Caco-2 (cell line): ENCODE measurements around the gene RAP1GDS1. TPM values are rescaled to one million over a fixed set of nuclear protein-coding genes. Genes with fewer than 3 reads are reported as not detected.
"Not testable (repeated sequence)": the region's sequence is repeated elsewhere in the genome, so short reads cannot be mapped to it uniquely, and the experiment has no call there.

Experiments used
- BruUV-seq: library from RNA; stranded (reverse); fragments of 400-500 nt; replicated peaks from 2 replicates; lab custom pipeline; 2021; lab: Mats Ljungman, UMichigan
- CTCF ChIA-PET: fragments of 300-600 bp; sonication (Branson Sonifier 250); formaldehyde crosslinking; loops from one replicate; lab custom pipeline; 2022; ENCODE audit warnings: antibody characterized with exemption; lab: Charles Lee
- POLR2A ChIA-PET: fragments of 300-600 bp; sonication (Branson Sonifier 250); formaldehyde crosslinking; loops from one replicate; lab custom pipeline; 2022; ENCODE audit warnings: antibody characterized with exemption; lab: Charles Lee
- DNase-seq, 2 experiments: peaks; one replicate each; pipeline versions ENCODE4 v3.0.0 to v3.0.0-alpha.2; 2020 to 2022
- H3K27me3 ChIP-seq: replicated peaks from 2 replicates; pipeline ENCODE4 v1.6.0; 2011; ENCODE audit warnings: low read length; ENCODE audit not compliant: control insufficient read depth, insufficient read depth
- H3K36me3 ChIP-seq: 2 replicates; pipeline ENCODE4 v1.5.1; 2011; ENCODE audit warnings: low read length; ENCODE audit not compliant: control insufficient read depth, insufficient read depth
- H3K4me1 ChIP-seq: fragments of 250-450 bp; sonication (Bioruptor Pico); 2 replicates; pipeline ENCODE4 v1.5.1; 2020; ENCODE audit warnings: mild to moderate bottlenecking
- H3K4me3 ChIP-seq: 2 replicates; pipeline ENCODE4 v1.5.1; 2011; ENCODE audit warnings: low read depth, mild to moderate bottlenecking, control low read depth, low read length
- H3K9me3 ChIP-seq: fragments of 250-450 bp; sonication (Bioruptor Pico); 2 replicates; pipeline ENCODE4 v1.5.1; 2020; ENCODE audit warnings: mild to moderate bottlenecking, moderate library complexity
- H3K27ac Mint-ChIP-seq: one replicate; pipeline ENCODE4 v1.8.0; 2022; ENCODE audit warnings: mixed read lengths; ENCODE audit not compliant: unreplicated experiment
- H3K27me3 Mint-ChIP-seq: one replicate; pipeline ENCODE4 v1.8.0; 2022; ENCODE audit warnings: mixed read lengths; ENCODE audit not compliant: insufficient read depth, unreplicated experiment
- H3K36me3 Mint-ChIP-seq: one replicate; pipeline ENCODE4 v1.8.0; 2022; ENCODE audit warnings: mild to moderate bottlenecking, mixed read lengths; ENCODE audit not compliant: insufficient read depth, unreplicated experiment
- H3K4me1 Mint-ChIP-seq: one replicate; pipeline ENCODE4 v1.8.0; 2022; ENCODE audit warnings: low read depth, mixed read lengths; ENCODE audit not compliant: unreplicated experiment
- H3K4me3 Mint-ChIP-seq: one replicate; pipeline ENCODE4 v1.8.0; 2022; ENCODE audit warnings: mild to moderate bottlenecking, moderate library complexity, mixed read lengths; ENCODE audit not compliant: unreplicated experiment
- H3K9me3 Mint-ChIP-seq: one replicate; pipeline ENCODE4 v1.8.0; 2022; ENCODE audit warnings: mixed read lengths; ENCODE audit not compliant: unreplicated experiment
- CTCF ChIP-seq, 2 experiments: fragments of 200-600 bp in 1 of 2; IDR thresholded peaks; 1 replicate in 1 of 2; 2 replicates in 1 of 2; pipeline versions ENCODE4 v1.5.1 to v1.8.0; 2011 to 2022; ENCODE audit warnings: antibody characterized with exemption in 1 of 2, control low read depth in 1 of 2, inconsistent platforms in 1 of 2, low read depth in 1 of 2, low read length in 1 of 2, mild to moderate bottlenecking in 1 of 2, moderate library complexity in 1 of 2; ENCODE audit not compliant: insufficient read depth in 1 of 2, severe bottlenecking in 1 of 2, unreplicated experiment in 1 of 2
- intact Hi-C: fragments of 100-400 bp; cut with micrococcal nuclease; formaldehyde crosslinking; loops from one replicate; pipeline ENCODE4 v1.10.0; 2022; ENCODE audit not compliant: unreplicated experiment
- total RNA-seq: library from RNA; stranded (reverse); gene quantifications from 2 replicates; pipeline ENCODE4 v1.2.3, GENCODE V29; 2022

The RAP1GDS1 gene
- total RNA-seq, 1 experiment from 2014 or later: 45.5 TPM

- BruUV-seq: no TSS peak
Observed at GRCh38 chr4:98363431-98363830, 102.2 kb downstream of the RAP1GDS1 start.

GRCh38 chr4:98366275-98366674 lies 105.1 kb downstream of the RAP1GDS1 start:
- H3K27me3 ChIP-seq, H3K36me3 ChIP-seq, BruUV-seq, H3K4me1 ChIP-seq, POLR2A ChIA-PET, CTCF ChIA-PET, intact Hi-C loops, H3K27ac Mint-ChIP-seq, H3K4me3 ChIP-seq, H3K27me3 Mint-ChIP-seq, H3K4me3 Mint-ChIP-seq, DNase-seq, H3K4me1 Mint-ChIP-seq: not testable (repeated sequence)
- H3K9me3 ChIP-seq: peaks cover 15% of the 10 kb centered on the region
- peaks cover 28% of the 10 kb centered on the region for H3K9me3 Mint-ChIP-seq
- peaks cover 29% of the 10 kb centered on the region for H3K36me3 Mint-ChIP-seq

More at GRCh38 chr4:98363431-98363830, 102.2 kb downstream of the RAP1GDS1 start:
- no peaks in the 10 kb centered on the region for H3K27me3 Mint-ChIP-seq
- POLR2A ChIA-PET: no interaction called here
- no peak overlapping the region for H3K27ac Mint-ChIP-seq
- TF ChIP-seq CTCF (IDR thresholded peaks at IDR 0.05; ENCODE audit: insufficient read depth in 1 of 2, low read depth in 1 of 2, low read length in 1 of 2, severe bottlenecking in 1 of 2, unreplicated experiment in 1 of 2): no peak
- intact Hi-C loops: no loop called here
- no peak for DNase-seq
- no peaks in the 10 kb centered on the region for H3K4me1 ChIP-seq
- H3K9me3 ChIP-seq: peaks cover 15% of the 10 kb centered on the region
- peaks cover 22% of the 10 kb centered on the region for H3K9me3 Mint-ChIP-seq
- H3K4me3 ChIP-seq: no peak overlapping the region
- CTCF ChIA-PET: no interaction called here
- peaks cover 24% of the 10 kb centered on the region for H3K36me3 Mint-ChIP-seq
- H3K4me3 Mint-ChIP-seq: no peak overlapping the region
- H3K36me3 ChIP-seq: no peaks in the 10 kb centered on the region
- H3K27me3 ChIP-seq: no peaks in the 10 kb centered on the region
- H3K4me1 Mint-ChIP-seq: no peaks in the 10 kb centered on the region

DNA sequence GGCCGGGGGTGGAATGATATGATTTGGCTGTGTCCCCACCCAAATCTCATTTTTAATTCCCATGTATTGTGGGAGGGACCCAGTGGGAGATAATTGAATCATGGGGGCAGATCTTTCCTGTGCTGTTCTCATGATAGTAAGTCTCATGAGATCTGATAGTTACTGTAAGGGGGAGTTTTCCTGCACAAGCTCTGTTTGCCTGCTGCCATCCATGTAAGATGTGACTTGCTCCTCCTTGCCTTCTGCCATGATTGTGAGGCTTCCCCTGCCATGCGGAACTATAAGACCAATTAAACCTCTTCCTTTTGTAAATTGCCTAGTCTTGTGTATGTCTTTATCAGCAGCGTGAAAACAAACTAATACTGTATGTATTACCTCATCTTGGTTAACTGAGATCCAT lies 106.8 kb downstream of the RAP1GDS1 start:
- H3K36me3 Mint-ChIP-seq: peaks cover 29% of the 10 kb centered on the region
- DNase-seq, POLR2A ChIA-PET, H3K4me1 Mint-ChIP-seq, H3K27ac Mint-ChIP-seq, intact Hi-C loops, H3K27me3 Mint-ChIP-seq, H3K4me3 ChIP-seq, H3K36me3 ChIP-seq, CTCF ChIA-PET, H3K4me3 Mint-ChIP-seq, BruUV-seq, H3K27me3 ChIP-seq, H3K4me1 ChIP-seq: not testable (repeated sequence)
- peaks cover 28% of the 10 kb centered on the region for H3K9me3 Mint-ChIP-seq
- peaks cover 15% of the 10 kb centered on the region for H3K9me3 ChIP-seq

DNA sequence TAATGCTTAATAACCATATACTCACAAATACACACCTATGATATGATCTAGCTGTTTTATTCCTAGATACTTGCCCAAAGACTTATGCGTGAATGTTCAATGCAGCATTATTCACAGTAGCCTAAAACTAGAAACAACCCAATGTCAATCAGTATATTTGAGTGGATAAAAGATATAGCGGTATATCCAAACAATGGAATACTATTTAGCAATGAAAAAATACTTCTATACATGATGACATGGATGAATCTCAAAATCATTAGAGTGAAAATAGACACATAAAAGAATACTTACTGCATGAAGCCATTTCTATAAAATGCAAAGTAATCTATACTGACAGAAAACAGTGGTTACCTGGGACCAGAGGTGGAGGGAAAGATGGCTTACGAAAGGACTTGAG lies 108.1 kb downstream of the RAP1GDS1 start:
- peaks cover 29% of the 10 kb centered on the region for H3K36me3 Mint-ChIP-seq
- CTCF ChIA-PET: no interaction called here
- H3K27ac Mint-ChIP-seq: no peak overlapping the region
- Histone ChIP-seq H3K9me3 (peaks cover 15% of the 10 kb centered on the region), H3K36me3 (no peaks in the 10 kb centered on the region), H3K4me3 (no peak overlapping the region), H3K27me3 (no peaks in the 10 kb centered on the region), H3K4me1 (no peaks in the 10 kb centered on the region)
- POLR2A ChIA-PET: no interaction called here
- no TSS peak for BruUV-seq
- TF ChIP-seq CTCF (IDR thresholded peaks at IDR 0.05; ENCODE audit: insufficient read depth in 1 of 2, low read depth in 1 of 2, low read length in 1 of 2, severe bottlenecking in 1 of 2, unreplicated experiment in 1 of 2): no peak
- H3K9me3 Mint-ChIP-seq: peaks cover 28% of the 10 kb centered on the region
- intact Hi-C loops: no loop called here
- no peak overlapping the region for H3K4me3 Mint-ChIP-seq
- H3K27me3 Mint-ChIP-seq: no peaks in the 10 kb centered on the region
- DNase-seq: no peak
- H3K4me1 Mint-ChIP-seq: no peaks in the 10 kb centered on the region
